Hepatic stellate cell (primary cell): ENCODE data around the gene ADCY2.

Source experiments
- DNase-seq: peaks from one replicate; pipeline ENCODE4 v3.0.0; 2011; ENCODE audit warnings: low spot score

Gene ADCY2

DNA sequence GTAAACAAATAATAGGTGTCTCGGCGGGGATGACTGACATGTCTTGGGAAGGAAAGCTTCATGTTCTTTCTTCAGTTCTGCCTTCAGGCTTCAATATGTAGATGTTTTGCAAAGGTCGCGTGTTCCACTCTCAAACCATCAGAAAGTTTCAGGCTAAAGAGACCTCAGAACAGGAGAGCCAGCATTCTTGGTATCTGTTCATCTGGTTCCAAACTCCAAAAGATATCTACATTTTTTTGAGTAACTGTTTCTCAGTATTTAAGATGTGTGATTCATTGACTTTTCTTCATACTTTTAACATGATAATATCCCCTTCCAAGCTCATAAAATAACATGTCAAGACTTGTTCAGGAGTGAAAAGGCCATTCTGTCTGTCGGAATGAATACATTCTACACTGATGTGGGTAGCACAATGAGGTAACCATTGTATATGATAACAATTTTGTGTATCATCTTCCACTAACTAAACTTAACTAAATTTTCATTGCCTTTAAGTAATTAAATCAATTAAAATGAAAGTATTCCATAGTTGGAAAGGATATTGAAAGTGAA lies 271.4 kb downstream of the ADCY2 start:
- no peak for DNase-seq

DNA sequence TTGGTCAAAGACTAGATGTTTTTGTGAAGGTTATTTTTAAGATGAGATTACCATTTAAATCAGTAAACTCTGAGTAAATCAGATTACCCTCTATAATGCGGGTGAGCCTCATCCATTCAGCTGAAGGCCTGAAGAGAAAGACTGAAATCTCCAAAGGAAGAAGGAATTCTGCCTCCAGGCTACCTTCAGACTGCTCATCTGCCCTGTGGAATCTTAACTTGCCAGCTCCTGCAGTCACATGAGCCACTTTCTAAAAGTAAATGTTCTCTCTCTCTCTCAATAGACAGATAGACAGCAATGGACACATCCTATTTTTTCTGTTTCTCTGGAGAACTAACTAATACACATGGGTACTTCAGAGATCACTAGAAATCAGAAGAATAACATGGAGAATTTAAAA lies 272.2 kb downstream of the ADCY2 start:
- no peak for DNase-seq

DNA sequence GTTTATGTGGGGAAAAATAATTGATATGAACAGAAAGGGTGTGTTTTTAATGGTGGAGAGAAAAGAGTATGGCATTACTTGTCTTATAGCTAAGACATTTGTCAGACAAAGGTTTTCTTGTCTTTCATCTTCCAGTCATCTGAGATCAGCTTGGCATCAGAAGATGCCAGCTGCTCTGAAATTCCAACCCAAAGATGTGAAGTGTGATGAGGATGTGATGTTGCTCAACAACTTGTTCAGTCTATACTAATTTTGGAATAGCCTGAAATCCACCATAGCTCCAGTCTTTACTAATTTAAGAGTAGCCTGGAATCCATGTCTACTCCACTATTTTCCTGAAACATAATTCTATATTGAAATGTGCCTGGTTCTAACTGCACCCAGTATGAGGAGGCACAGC lies 272.7 kb downstream of the ADCY2 start:
- DNase-seq: no peak

DNA sequence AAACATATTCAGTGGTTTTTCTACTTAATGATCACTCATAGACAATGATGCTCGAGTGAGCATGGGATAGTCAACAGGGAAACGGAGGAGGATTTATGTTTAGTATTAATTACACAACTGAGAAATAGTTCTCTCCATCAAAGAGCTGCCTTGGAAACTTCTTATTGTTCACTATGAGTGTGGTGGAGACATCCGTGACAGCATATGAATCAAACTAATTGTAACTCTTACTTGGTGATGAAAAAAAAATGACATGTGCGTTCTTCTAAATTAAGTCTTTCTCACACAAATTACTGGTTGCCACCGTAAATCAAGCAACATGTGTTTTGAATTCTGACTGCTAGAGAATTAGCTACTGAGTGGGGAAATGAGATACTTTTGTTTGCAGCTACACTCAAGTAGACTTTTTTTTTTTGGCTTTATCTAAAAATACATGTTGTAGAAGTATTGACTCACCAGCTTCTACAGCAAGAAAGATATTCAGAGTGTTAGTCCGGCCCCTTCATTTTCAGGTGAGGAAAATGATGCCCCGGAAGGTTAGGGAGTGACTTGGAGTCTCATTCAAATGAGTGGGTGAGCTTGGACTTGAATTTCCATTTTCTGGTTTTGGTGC lies 275.5 kb downstream of the ADCY2 start:
- no peak for DNase-seq

DNA sequence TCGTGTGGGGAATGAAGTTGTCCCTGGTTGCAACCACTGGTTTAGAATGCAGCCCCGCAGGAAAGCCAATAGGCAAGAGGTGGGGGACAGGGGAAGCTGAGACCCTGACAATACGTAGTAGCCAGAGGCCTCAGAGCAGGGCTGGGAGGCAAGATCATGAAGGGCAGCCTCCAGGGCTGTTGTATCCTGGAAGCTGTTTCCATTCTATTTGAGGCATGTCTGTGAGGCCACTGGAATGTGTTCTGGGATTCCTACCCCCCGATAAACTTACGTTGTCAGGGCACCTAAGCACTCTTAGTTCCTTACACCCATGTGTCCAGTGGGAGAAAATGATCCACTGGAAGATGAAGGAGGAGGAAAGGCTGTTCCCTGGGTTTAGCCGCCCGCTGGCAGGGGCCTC lies 277.7 kb downstream of the ADCY2 start:
- no peak for DNase-seq

DNA sequence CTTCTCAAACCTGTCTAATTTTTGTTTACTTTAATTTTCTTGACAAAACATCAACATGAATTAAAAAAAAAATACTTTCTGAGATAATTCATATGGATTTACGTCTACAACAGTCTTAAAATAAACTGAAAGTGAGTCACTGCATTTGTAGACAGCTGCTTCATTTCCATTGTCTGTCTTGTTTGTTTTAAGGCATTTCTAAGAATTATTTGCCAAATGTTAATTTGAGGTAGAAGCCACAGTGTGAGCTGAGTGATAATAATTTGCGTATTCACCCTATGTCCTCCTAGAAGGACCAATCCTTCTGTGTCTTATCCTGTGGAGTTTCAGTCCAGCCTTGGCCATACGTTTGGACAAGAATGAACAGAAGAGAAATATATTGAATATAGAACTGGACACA lies 280.5 kb downstream of the ADCY2 start:
- DNase-seq: no peak

DNA sequence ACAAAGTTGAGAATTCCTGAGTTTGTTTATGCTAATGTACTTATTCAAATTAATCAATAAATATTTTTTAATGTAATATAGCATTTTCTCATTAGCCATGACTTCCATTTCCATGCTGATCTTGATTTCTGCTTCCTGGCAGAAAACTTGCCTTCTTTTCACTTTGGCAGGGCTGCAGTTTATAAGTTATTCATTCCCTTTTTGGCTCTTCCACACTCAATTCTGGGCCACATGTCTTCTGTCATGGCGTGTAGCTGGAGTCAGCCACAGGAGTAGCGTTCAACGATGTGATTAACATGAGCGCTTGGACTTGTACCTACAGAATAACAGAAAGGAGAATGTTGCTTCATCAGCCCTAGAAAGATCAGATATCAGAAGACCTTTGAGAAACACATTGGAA lies 282.1 kb downstream of the ADCY2 start:
- no peak for DNase-seq

DNA sequence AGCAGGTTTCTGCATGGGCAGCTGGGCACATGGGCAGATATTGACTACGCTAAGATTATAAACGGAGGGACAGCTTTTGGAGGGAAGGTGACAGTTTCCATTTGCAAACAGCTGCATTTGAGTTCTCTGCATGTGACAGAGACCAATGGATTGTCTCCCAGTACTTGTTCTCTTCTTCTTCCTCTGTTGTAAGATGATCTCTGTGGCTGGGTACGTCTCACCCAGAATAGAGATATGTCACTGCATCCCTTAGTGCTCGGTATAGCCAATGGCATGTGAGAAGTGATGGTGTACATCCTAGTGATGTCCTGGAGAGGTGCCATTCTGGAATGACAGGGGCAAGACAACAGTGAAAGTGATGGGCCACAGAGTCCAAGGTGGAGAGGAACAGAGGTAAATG lies 283.7 kb downstream of the ADCY2 start:
- DNase-seq: no peak

DNA sequence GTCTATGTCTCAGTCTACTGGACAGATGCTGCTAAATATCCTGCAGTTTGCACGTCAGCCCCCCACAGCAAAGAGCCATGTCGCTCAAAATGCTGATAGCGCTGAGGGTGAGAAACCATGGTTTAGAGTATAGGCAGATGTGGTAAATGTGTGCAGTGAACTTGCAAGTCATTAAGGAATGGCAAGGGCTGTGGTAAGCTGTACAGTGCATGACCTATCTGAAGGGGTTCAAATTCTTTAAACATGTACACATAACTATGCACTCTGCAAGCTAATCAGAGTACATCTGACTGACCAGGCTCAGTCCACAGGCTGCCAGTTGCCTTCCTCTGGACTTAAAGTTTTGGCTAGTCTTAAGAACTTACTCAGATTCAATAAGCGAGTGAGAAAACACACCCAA lies 284.3 kb downstream of the ADCY2 start:
- no peak for DNase-seq

DNA sequence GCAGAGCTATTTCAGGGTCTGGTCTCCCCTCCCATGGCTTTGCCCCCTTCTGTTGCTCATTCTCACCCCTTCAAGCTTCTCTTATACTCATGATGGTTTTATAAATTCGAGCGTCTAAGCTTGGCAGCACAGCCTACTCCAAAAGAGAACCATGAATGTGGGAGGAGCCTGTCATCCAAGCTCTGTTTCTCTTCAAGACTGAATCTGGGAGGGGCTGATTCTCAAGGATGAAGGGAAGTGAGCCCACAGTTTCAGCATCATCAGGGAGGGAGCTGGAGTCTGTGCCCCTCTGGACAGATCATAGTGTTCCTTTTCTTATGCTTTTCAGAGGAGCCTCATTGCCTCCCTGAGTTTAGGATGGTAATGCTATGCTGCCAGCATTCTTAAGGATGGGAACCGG lies 286.4 kb downstream of the ADCY2 start:
- DNase-seq: no peak

DNA sequence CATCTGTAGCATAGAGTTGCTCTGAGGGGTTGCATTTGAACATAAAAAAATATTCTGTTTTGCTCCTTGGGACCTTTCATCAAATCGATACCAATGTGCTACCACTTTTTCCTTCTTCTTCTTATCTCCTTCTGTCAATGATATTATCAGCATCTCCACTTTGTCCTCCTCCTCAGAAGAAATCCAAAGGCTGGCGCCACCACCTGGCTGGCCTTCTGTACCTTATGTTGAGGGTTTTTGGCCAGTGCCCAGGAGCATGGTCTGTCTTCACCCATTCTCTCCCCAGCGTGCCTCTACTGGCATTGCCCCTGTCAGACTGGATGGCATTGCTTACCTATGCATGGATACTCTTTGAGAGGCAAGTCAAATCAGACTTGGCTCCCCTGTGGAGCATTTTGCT lies 287.8 kb downstream of the ADCY2 start:
- DNase-seq: no peak

DNA sequence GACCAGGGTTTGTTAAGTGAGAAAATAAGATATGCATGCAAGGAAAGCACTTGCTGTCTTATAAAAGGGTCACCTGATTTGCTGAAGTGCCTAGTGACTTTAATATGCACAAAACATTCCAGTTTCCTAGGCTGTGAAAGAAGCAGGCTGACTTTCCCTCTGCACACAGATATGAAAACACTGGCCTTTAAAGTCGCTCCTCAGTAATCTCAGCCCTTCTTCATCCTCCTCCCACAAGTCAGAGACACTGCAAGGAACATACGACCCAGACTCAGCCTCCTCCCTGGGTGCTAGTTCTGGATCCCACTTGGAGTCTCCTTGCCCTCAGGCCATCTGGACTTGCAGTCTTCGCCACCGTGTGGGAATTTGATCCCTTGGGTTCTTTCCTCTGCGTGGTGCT lies 288.9 kb downstream of the ADCY2 start:
- DNase-seq: no peak

DNA sequence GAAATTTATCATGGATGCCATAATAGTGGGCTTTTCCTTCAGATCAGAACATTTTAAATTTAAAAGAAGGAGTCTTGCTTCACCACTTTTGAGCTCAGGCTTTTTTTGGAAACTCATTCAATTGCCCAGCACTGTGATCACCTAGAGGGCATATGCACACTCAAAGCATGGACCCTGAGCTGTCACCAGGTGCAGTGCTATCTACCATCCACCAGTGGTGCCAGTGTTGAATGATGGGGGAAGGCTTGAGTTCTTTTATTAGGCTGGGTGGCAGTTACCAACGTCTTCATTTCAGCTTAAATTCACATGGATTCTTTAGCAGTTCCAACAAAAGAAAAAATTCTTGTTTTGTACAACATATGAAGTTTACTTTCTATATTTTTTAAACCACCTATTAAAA lies 290.9 kb downstream of the ADCY2 start:
- no peak for DNase-seq

DNA sequence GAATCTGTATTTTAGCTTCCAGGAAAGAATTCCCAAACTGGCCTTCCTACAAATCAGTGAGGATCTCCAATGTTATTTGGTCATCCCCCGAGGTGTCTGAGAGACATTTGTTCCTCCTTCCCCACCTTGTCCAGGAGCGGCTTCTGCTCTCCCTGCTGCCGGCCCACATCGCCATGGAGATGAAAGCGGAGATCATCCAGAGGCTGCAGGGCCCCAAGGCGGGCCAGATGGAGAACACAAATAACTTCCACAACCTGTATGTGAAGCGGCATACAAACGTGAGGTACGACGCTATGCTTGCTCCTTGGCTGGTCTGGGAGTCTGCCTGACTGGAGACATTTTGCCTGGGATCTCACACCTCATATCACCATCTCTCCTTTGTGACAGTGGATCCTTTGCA lies 294.6 kb downstream of the ADCY2 start:
- DNase-seq: no peak

DNA sequence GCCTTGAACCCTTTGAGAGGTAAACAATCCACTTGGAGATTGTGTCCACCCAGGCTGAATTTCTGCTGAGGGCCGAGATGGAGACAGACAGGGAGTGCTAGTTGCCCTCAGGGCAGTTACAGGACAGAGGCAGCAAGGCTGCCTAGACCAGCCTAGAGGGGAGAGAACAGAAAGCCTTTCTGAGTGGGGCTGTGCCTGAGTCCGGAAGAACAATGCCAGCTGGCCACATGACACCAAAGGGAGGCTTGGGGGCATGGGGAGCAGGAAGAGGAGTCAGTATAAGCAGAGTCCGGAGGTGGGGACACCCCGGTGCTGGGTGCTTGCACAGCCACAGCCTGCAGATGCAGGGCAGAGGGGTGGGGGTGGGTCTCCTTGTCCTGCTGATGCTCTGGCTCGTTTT lies 309.3 kb downstream of the ADCY2 start:
- no peak for DNase-seq

DNA sequence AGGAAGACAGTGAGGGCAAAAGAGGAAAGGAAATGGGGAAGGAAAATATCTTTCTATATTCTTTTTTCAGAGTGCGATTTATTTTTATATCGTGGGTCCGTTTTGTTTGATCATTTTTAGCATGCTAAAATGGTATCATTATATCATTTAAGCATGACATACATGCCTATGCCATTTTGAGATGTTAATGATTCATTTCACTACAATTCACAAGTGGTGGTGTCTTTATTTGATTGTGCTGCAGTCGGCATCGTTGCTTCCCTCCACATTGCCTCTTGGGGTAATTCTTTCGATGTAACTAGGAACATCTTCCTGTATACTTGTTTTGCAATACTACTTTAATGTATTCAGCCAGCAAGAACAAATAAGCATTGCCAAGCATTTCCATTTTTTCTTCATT lies 309.8 kb downstream of the ADCY2 start:
- no peak for DNase-seq

DNA sequence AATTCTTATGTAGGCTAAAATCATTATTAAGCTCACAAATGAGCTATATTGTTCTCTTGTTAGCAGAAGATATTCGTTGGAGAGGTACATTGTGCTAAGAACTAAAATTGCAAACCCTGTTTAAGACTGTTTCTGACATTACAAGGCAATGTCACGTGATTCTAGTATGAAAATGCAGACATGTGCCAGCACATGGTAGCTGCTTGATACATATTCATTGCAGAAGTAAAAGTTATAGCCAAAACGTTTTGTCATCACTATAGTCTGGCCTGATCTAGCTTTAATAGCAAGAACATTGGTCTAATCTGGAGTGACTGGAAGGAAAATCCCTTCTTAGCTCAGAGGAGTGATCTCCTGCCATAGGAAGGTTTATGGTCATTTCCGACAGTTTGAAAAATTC lies 310.3 kb downstream of the ADCY2 start:
- no peak for DNase-seq

DNA sequence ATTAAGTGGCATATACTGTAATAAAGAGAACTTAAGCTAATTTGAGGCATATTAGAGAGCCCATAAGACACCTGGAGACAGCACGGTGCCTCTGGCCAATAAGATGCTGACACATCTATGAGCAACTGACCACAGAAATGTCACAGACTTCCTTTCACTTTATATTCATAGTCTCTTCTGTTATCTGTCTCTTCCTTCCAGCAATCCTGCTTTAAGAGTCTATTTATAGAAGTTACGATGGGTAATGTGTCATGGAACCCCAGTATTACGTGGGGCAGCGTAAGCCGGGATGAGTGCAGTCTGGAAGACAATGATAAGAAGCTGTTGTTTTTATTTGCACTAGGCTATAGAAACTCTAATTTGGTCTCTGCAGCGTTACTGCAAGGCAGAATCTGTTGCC lies 318.2 kb downstream of the ADCY2 start:
- no peak for DNase-seq

DNA sequence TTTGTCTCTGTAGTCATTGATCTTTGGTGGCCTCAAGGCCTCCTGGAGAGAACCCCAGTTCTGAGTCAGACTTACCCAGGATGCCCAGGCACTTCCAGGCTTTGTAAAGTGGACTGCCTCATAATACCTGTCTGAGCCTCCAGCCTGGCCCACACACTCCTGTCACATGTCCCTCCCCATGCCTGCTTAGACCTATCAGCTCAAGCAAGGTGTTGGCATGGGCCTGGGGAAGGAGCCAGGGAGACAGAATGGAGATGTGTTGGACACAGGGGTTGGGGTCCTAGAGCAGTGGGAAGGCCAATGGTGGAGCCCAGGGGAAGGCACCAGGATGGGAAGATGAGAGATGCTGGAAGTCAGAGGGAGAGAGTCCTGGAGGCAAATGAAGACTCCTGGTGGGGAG lies 318.8 kb downstream of the ADCY2 start:
- no peak for DNase-seq

DNA sequence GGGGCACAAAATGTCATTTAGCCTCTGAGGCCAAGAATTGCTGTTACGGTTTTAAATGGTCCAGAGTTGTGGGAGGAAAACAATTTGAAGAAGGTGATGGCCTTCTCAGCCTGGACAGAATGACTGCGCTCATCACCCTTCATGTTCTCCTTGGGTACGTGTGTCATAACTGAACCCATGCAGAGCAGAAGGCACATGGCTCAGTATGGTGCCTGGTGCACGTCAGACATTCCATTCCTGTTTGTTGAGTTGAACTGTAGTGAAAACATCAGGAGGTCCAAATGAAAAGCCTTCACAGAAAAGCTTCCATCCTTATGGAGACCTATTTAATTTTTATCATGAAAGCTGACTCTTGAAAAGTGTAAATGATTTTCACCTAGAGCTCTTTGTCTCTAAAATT lies 321.8 kb downstream of the ADCY2 start:
- no peak for DNase-seq

DNA sequence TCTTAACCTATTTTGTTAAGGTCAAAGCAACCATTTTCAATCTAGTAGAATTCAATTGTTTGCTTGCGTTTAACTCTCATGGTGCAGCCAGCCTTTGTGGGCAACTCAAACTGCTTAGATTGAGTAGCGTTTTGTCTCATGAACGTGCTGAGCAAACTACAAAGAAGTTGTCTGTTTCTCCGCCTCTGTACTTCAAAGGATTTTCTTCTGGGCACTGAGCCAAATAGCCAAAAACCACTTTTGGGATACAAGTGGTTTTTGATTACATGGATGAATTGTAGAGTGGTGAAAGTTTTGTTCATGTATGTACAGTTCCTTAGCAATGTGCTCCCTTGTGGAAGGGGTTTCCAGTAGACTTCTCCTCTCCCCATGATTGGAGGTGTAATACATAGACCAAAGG lies 332.1 kb downstream of the ADCY2 start:
- DNase-seq: no peak

DNA sequence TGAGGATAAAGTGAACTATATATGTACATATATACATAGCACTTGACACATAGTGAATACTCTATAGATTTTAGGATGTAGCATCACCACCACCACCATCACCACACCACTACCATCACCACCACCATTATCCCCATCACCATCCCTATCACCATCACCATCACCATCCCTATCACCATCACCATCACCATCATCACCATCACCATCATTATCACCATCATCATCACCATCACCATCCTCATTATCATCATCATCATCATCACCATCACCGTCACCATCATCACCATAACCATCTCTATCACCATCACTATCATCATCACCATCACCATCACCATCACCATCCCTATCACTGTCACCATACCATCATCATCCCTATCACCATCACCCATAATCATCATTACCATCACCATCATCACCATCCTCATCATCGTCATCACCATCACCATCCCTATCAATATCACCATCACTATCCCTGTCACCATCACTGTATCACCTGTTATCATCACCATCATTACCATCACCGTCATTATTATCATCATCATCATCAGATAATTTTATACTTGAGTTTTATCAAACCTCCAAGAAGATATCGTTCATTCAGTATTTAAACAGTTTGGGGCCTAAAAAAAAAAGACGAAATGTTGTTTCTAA lies 345.6 kb downstream of the ADCY2 start:
- no peak for DNase-seq

DNA sequence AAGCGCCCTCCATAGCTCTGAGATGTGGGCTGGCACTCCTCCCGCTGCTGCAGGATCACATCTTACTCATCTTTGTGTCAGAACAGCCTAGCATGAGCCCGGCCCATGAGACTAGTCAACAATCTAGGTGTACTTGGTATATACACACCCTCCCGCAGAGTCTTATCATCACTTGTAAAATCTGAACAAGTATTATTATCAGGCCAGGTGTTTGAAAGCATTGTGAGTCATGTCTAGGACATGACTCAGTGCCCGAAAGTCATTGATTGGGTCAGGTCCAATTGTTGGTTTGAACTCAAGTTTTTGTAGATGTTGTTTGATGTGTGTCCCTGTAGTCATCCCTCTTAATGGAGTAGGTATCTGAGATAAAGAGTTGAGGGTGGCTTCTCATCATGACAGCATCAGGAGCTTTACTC lies 346.3 kb downstream of the ADCY2 start:
- no peak for DNase-seq
